GM18499 (cell line): ENCODE data around the gene BMP5.
"Not testable (repeated sequence)": the region's sequence is repeated elsewhere in the genome, so short reads cannot be mapped to it uniquely, and the experiment has no call there.

Experiments used
- ATAC-seq: cut with Tn5 transposase; IDR thresholded peaks from one replicate; pipeline ENCODE4 v1.9.1; 2021; ENCODE audit warnings: moderate number of reproducible peaks; ENCODE audit not compliant: insufficient read depth, unreplicated experiment

BMP5 gene

DNA sequence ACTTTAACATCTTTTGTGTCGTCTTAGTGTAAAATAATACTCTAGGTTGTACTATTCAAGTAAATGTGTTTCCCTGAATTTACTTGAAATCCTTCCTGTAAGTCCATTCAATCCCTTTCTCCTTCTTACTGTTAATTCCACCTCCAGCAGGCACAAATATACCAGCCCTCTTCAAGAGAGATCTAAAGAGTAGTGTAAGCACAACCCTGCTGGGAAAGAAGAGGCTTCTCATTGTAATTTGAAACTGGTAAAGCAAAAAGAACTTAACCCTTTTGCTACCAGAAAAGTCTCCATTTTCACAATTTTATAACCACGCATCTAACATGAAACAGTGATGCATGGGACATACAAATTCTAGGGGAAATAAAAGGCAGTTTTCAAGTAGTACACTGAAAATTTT is at the start of gene BMP5:
Gene BMP5, minus strand, starts transcription at position 191 of the 400 bp plus-strand sequence. CDS start 725 bp downstream, outside the sequence.
- ATAC-seq, result no peak

DNA sequence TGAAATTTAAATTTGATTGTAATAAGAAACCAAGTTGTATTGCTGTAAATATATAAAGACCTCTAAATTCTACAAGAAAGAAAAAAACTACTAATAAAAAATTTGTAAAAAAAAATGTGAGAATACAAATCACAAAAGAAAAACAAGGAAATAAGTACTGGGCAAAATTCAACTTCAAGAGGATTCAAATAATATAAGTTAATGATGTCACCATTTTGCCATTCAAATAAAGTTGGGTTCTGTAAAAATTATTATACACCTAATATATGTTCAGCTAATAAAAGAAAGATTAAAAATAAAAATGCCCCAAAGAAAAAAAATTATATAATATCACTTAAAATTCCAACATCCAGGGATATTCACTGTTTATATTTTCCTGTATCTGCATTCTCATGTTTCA is 47.0 kb upstream of the BMP5 start:
- ATAC-seq, result no peak

DNA sequence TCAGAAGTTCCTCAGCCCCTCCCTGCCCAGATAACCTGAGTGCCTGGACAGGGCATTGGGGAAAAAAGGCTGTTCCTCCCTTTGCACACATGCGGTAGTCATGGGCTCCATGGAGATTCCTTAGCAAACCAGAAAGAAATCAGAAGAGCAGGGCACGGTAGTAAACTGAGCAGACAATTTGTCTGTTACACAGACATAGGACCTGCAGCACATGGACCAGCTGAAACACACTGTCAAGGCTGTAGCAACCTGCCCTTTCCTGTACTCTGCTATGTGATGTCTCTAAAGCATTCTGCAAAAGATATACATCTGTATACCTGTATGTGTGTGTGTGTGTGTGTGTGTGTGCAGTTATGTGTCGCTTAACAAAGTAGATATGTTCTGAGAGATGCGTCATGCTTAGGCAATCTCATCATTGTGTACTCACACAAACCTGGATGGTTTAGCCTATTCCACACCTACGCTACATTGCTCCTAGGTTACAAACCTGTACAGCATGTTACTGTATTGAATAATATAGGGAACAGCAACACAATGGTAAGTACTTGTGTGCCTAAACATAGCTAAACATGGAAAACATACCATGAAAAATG is 44.4 kb upstream of the BMP5 start:
- no peak for ATAC-seq

DNA sequence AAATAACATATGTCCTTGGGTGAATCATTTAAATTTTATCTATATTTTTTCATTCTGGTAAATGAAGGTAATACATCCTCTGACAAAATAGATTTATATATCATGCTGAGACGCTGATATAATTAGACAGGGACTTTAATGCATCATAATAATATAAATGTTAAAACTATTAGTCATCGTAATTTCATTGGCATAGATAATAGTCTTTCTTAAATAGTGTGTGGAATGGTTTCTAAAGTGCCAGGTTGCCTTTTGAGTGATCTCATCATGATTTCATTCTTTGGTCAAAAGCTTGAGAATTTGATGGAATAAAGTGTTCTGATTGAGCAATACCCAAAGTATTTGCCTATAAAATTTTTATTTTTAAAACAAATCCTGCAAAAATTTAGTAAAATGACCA is 43.2 kb upstream of the BMP5 start:
- no peak for ATAC-seq

DNA sequence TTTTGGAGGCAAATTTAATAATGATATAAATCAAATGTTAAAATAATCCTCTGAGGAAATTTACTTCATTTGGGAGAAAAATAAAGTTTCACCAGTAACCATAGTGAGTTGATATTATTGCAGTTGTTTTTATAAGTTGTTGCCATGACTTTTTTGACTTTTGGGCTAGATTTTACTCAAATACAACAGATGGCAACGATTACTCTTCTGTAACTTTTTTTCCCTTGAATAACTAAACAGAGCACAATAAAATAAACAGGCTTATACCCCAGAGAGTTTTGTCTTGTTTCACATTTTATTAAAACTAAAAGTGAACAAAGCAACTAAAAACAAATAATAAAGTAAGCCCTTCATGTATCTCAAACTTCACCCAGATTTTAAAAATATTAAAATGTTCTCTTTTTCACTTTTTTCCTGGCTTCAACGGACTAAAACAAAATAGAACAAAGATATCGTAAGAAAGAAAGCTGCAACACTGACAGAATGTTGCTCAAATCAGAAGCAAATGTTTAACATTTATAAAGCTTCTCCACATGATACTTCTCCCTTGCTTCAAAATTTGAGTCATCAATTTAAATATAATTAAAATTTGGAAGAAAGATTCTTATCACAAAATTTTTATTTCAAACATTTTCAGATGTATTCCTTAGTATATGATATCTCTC is 42.5 kb upstream of the BMP5 start:
- ATAC-seq, result no peak

DNA sequence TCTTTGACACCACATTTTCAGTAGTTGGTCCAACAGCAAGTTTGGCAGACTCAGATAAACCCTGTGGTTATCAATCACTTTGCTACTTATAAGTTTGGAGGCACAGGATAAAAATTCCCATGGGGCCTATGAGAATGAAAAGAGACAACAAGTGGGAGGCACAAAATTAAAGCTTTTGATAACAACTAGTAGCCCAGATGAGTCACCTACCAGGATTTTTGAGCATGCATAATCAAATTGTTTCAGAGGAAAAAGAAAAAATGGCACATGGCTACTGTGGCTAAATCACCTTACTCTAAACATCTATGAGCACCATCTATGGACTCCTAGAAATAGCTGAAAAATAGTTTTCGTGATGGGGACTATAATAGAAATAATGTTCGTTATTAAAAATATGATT is 40.8 kb upstream of the BMP5 start:
- ATAC-seq, result no peak

DNA sequence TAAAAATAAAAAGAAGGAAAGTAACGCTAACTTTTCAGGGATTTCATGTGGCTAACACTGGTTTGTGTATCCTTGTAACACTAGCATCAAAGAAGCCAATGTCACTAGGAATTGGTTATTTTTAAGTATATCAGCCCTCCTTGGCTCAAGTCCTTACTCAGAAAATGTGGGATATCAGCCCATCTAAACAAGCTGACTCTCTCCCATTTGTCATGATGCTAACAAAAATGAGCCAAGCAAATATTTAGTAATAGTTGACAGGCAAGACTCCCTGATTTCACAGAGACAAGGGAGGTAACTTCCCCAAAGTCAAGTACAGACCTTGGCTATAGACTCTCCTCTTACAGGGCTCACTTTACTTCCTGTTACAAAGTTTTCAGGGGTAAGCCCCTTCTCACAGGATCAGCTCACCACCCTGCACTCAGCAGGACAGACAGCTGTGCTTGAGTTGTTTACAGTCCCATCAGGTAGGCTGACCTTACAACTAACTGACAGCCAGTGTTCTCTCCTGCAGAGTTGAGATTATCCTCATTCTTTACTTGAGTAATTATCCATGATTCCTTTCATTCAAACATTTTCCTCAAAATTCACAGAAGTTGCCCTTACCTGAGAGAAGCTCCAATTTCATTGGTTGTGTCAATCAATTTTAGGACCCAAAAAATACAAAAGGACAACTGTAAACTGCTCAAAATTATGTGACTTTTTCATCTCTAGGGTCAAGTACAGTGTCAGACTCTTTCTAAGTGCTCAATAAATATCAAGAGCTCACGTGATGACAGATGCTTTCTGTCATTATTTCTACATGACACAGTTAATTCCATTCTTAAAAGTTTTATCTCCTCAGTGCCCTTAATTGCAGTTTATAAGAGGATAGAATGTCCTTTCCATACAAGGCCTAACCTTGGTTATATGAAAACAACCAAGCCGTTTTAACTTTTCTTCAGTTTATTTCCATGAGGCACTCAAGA is 38.1 kb upstream of the BMP5 start:
- ATAC-seq, result no peak

DNA sequence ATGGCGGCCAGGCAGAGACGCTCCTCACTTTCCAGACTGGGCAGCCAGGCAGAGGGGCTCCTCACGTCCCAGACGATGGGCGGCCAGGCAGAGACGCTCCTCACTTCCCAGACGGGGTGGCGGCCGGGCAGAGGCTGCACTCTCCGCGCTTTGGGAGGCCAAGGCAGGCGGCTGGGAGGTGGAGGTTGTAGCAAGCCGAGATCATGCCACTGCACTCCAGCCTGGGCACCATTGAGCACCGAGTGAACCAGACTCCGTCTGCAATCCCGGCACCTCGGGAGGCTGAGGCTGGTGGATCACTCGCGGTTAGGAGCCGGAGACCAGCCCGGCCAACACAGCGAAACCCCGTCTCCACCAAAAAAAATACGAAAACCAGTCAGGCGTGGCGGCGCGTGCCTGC is 35.1 kb upstream of the BMP5 start:
- not testable (repeated sequence) for ATAC-seq

DNA sequence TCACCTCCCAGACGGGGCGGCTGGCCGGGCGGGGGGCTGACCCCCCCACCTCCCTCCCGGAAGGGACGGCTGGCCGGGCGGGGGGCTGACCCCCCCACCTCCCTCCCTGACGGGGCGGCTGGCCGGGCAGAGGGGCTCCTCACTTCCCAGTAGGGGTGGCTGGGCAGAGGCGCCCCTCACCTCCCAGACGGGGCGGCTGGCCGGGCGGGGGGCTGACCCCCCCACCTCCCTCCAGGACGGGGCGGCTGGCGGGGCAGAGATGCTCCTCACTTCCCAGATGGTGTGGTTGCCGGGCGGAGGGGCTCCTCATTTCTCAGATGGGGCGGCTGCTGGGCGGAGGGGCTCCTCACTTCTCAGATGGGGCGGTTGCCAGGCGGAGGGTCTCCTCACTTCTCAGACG is 34.5 kb upstream of the BMP5 start:
- not testable (repeated sequence) for ATAC-seq

DNA sequence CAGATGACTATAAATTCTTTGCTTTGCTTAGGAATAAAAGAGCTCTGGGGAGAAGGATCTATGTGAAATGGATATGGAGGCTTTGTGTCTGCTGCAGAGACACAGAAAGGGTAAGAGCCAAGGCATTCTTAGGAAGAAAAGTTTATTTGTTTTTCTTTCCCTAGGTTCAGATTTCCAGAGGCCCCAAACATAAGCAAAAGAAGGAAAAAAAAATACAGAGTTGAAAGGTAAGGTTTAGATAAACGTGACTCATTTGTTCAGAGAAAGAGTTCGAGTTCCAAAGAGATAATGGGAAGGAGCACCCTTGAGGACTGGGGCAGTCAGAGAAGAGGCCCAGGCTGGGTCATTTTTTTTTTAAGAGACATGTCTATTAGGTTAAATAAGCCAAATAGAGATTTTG is 27.4 kb upstream of the BMP5 start:
- no peak for ATAC-seq

DNA sequence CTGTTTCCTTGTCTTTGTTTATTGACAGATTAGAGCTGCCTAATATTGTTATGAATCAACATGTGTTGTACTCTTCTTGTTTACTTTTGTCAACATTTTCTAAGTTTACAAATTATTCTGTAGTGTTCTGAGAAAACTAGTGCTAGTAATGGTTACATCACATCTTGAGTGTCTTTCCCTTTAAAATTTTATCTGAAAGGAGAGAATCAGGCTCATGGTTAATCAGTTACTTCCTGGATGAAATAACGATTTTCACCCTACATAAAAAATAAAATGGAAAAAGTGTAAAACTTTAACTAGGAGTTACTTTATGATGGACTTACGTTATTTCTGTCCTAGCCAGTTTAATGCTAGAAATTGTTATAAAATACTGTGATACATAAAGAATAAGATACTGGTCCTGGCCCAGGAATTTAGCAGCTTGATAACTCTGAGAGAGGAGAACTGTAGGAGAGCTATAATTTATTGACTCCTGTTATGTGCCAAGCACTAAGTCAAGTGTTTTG is 26.4 kb upstream of the BMP5 start:
- ATAC-seq, result no peak

DNA sequence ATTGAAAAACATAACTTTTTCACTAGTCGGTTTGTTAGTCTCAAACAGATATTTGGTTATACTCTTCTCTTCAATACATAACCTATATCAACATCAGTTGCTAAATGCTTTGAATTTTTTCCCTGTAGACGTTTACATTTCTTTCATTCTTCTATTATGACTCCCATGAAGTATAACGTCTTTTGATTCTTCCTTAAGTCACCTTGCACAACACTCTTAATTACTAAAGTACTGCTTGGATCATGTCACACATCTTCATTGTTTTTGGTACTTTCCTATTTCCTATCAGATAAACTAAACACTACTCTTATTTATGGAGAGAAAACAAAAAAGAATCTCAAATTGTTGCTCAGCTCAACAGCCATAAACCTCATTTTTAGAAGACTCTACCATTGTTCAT is 23.0 kb upstream of the BMP5 start:
- ATAC-seq, result no peak

DNA sequence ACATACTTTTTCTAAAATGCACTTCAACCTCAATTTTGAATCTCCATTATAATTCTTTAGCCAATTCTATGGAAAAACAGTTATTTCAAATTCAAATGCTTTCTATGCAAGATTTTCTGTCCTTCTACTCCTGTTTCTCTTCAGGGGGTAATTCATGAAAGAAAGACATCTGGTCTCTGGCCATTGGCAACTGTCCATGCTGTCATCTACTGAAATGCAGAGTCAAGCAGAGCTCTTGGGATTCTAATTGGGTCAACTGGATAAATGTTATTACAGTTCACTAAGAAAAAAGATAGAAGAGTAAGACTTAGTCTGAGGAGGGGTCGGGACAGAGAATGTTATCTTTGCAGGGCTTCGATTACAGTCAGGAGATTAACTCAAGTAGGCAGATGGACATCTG is 22.0 kb upstream of the BMP5 start:
- no peak for ATAC-seq

DNA sequence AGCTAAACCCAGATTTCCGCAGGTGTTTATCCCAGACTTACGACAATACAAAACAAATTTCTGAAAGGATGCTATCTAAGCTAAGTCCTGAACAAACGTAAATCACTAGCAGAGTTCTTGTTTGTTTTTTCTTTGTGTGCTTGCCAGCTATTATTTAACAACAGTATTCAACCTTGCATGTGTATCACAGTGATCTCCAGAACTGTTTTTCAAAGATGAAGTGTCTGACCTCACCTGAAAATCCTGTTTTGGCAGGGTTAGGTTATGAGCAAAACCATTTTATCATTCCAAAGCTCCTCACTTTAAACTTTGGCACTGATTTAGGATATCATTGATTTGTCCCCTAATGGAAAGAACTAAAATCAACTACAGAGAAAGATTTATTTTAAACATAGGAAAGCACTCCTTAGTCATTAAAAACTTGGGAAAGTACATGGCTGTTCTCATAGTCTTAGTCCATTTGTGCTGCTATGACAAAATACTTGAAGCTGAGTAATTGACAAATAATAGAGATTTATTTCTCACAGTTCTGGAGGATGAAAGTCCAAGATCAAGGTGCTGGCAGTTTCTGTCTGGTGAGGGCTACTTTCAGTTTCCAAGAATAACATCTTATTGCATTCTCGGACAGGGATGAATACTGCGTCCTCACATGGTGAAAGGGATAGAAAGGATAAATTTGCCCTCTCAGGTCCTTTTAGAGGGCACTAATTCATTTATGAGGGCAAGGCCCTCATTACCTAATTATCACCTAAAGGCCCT is 20.8 kb upstream of the BMP5 start:
- ATAC-seq, result no peak

DNA sequence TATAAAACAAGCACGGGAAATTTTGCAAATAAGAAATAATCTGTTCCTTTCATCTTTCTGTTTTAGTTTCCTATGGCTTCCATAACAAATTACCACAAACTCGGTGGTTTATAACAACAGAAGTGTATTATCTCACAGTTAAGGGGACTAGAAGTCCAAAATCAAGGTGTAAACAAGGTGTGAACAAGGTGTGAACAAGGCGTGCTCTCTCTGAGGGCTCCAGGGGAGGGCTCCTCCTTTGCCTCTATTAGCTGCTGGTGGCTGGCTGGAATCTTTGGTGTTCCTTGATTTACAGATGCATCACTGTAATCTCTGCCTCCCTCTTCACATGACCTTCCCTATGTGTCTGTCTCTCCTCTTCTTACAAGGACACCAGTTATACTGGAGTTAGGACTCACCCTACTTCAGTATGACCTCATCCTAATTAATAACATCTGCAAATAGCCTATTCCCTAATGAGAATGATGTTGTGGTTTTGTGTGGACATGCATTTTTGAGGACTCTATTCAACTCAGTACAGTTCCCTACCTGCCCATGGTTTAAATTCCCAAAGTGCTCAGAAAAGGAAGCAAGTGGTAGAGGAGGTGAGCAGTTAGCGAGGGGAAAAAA is 17.5 kb upstream of the BMP5 start:
- ATAC-seq, result no peak

DNA sequence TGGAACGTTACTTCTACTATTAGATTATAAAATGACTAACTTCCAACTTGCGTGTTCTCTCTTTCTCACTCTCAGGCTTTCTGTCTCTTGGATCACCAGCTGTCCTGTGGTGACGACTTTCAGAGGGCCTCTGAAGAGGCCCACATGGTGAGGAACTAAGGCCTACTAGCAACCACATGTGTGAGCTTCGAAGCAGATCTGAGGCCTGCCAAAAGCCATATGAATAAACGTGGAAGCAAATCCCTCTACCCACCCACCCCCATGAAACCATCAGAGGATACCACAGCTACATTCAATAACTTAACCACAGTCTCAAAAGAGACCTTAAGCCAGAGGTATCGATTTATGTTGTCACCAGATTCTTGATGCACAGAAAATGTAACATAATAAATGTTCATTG is 13.5 kb upstream of the BMP5 start:
- ATAC-seq, result no peak

DNA sequence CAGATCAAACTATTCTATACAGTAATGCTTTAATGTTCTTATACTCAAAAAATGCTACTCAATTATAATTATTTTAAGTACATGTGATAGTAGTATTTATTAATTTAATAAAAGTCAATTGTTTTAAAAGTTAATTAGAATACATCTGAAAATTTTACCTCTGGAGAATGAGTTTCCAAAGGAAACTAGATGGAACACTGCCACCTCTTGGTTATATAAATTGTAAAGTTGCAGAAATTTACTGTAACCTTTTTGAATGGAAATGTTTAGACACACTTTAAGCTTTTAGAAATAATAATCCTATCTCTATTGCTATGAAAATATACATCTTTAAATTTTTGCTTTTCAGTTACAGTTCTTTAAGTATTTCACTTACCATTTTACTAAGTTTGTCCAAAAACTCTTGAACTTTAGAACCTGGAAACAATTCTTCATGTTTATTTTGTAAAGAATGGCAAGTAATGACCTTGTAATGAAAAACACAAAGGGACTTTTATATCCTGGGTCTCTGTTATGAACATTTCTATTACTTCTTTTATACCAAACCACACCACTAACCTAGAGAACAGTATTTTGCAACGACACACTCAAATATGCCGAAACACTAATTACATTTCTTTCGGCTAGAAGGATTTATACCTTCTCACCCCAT is 10.9 kb upstream of the BMP5 start:
- ATAC-seq, result no peak

DNA sequence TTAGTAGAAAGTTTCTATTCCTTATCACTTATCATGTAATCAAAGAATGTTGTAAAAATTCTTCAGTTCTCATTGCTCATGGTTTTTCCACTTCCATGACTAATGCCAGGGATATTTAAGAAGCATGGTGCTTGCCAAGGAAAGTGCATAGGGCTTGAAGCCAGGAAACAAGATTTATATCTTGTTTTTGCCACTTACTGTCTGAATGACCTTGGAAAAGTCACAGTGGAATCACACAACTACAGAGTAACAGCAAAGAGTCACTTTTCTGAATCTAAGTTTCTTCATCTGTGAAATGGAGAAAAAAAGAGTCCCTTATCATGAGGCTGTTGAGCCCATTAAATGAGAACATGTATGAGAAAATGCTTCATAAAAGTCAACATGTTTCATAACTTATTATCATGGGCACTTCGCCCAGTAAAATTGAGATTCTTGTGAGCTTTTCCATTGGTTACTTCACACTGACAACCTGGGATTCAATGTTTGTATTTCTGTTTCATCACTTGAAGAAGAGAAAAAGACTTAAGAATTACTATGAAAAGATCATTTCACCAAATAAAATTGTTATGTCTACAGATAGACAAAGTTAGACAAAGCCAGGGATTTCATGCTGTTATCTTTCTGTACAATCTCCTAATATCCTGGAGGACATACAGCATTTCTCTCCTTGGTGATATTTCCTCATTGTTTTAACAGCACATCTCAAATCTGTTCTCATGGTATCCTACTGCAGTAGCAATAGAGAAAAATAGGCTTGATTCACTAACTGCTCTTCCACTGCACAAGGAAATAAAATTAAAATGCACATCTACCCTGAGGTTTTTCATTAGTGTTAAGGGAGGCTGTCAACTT is 7.6 kb upstream of the BMP5 start:
- no peak for ATAC-seq

DNA sequence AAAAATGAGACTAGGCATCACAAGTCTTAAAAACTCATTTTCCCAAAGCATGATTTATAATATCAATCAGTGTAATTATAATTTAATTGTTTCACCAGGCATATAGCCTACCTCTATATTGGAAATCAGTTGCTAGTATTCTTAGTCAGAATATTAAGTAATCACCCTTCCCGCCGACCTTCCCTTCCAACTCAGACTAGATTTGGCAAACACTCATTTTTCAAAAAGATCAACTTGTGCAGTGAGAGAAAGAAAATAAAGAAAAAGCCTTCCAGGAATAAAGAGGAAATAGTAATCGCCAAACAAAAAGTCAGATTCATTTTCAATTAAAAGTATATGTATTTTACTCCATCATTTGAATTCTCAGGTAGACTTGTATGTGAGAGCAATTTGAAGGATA is 1.9 kb upstream of the BMP5 start:
- no peak for ATAC-seq
